Caco-2 (cell line): ENCODE data around the gene ZNF736. TPM values are rescaled to one million over a fixed set of nuclear protein-coding genes. Genes with fewer than 3 reads are reported as not detected.

Experiments used
- Bru-seq: library from RNA; stranded (reverse); fragments of 400-500 nt; gene quantifications from one replicate; lab custom pipeline; 2021; lab: Mats Ljungman, UMichigan
- BruChase-seq, 2 experiments: library from RNA; stranded (reverse); fragments of 400-500 nt; gene quantifications; one replicate each; lab custom pipeline; 2021; lab: Mats Ljungman, UMichigan
- BruUV-seq: library from RNA; stranded (reverse); fragments of 400-500 nt; replicated peaks from 2 replicates; lab custom pipeline; 2021; lab: Mats Ljungman, UMichigan
- CTCF ChIA-PET: fragments of 300-600 bp; sonication (Branson Sonifier 250); formaldehyde crosslinking; loops from one replicate; lab custom pipeline; 2022; ENCODE audit warnings: antibody characterized with exemption; lab: Charles Lee
- POLR2A ChIA-PET: fragments of 300-600 bp; sonication (Branson Sonifier 250); formaldehyde crosslinking; loops from one replicate; lab custom pipeline; 2022; ENCODE audit warnings: antibody characterized with exemption; lab: Charles Lee
- DNase-seq, 2 experiments: peaks; one replicate each; pipeline versions ENCODE4 v3.0.0 to v3.0.0-alpha.2; 2020 to 2022
- H3K27me3 ChIP-seq: replicated peaks from 2 replicates; pipeline ENCODE4 v1.6.0; 2011; ENCODE audit warnings: low read length; ENCODE audit not compliant: control insufficient read depth, insufficient read depth
- H3K36me3 ChIP-seq: 2 replicates; pipeline ENCODE4 v1.5.1; 2011; ENCODE audit warnings: low read length; ENCODE audit not compliant: control insufficient read depth, insufficient read depth
- H3K4me1 ChIP-seq: fragments of 250-450 bp; sonication (Bioruptor Pico); 2 replicates; pipeline ENCODE4 v1.5.1; 2020; ENCODE audit warnings: mild to moderate bottlenecking
- H3K4me3 ChIP-seq: 2 replicates; pipeline ENCODE4 v1.5.1; 2011; ENCODE audit warnings: low read depth, mild to moderate bottlenecking, control low read depth, low read length
- H3K9me3 ChIP-seq: fragments of 250-450 bp; sonication (Bioruptor Pico); 2 replicates; pipeline ENCODE4 v1.5.1; 2020; ENCODE audit warnings: mild to moderate bottlenecking, moderate library complexity
- H3K27ac Mint-ChIP-seq: one replicate; pipeline ENCODE4 v1.8.0; 2022; ENCODE audit warnings: mixed read lengths; ENCODE audit not compliant: unreplicated experiment
- H3K27me3 Mint-ChIP-seq: one replicate; pipeline ENCODE4 v1.8.0; 2022; ENCODE audit warnings: mixed read lengths; ENCODE audit not compliant: insufficient read depth, unreplicated experiment
- H3K36me3 Mint-ChIP-seq: one replicate; pipeline ENCODE4 v1.8.0; 2022; ENCODE audit warnings: mild to moderate bottlenecking, mixed read lengths; ENCODE audit not compliant: insufficient read depth, unreplicated experiment
- H3K4me1 Mint-ChIP-seq: one replicate; pipeline ENCODE4 v1.8.0; 2022; ENCODE audit warnings: low read depth, mixed read lengths; ENCODE audit not compliant: unreplicated experiment
- H3K4me3 Mint-ChIP-seq: one replicate; pipeline ENCODE4 v1.8.0; 2022; ENCODE audit warnings: mild to moderate bottlenecking, moderate library complexity, mixed read lengths; ENCODE audit not compliant: unreplicated experiment
- H3K9me3 Mint-ChIP-seq: one replicate; pipeline ENCODE4 v1.8.0; 2022; ENCODE audit warnings: mixed read lengths; ENCODE audit not compliant: unreplicated experiment
- intact Hi-C: fragments of 100-400 bp; cut with micrococcal nuclease; formaldehyde crosslinking; loops from one replicate; pipeline ENCODE4 v1.10.0; 2022; ENCODE audit not compliant: unreplicated experiment
- long read RNA-seq: library from polyadenylated mRNA; stranded (forward); transcript quantifications from one replicate; pipeline ENCODE4 v2.0.0, GENCODE V29; 2022
- total RNA-seq: library from RNA; stranded (reverse); gene quantifications from 2 replicates; pipeline ENCODE4 v1.2.3, GENCODE V29; 2022
- TF ChIP-seq, protein P1 (sequence below), 2 experiments: fragments of 200-600 bp in 1 of 2; IDR thresholded peaks; 1 replicate in 1 of 2; 2 replicates in 1 of 2; pipeline versions ENCODE4 v1.5.1 to v1.8.0; 2011 to 2022; ENCODE audit warnings: antibody characterized with exemption in 1 of 2, control low read depth in 1 of 2, inconsistent platforms in 1 of 2, low read depth in 1 of 2, low read length in 1 of 2, mild to moderate bottlenecking in 1 of 2, moderate library complexity in 1 of 2; ENCODE audit not compliant: insufficient read depth in 1 of 2, severe bottlenecking in 1 of 2, unreplicated experiment in 1 of 2

Gene ZNF736
- 6.1 and 8.8 TPM in 2 replicates for total RNA-seq
- percentile 69 among the genes with signal in this experiment for Bru-seq, nascent RNA
- percentile 79 among the genes with signal in this experiment for BruChase-seq, experiment 1, labeled RNA remaining after a 2-hour chase
- percentile 64 among the genes with signal in this experiment for BruChase-seq, experiment 2, labeled RNA remaining after a 6-hour chase
- long read RNA-seq, partial matches to known transcripts: 0 of 3 reads
- long read RNA-seq, other reads (novel, unspliced or antisense): 3 of 3 reads

DNA sequence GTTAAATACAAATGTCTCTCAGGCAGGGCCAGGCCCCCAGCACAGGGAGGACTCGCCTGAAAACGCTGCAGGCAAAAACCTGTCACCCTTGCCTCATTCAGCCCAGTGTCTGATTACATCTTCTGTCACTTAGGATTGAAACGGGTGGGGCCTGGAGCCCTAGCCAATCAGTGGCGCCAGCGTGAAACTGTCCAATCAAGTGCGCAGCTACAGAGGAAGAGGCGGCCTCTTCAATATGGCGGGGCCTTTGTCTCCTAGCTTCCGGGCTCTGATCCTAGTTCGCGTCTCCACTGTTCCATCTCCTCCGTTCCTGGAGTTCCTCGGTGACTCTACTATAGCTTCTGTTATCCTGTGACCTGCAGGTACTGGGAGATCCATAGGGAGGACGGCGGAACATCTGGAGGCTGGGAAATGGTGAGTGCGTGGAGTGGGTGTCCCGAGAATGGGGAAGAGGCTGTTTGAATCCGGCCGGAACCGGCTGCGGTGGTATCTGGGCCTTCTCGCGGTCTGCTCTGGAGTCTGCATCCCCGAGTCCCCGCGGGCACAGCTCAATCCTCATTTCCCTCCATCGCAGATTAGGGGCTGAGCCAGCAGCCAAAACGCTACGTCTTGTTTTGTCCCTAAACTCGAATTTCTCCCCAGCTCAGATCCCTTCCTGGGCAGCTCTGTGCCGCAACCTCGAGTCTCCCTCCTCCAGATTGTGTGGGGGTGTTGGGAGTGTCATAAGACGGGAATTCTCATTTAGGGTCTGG is at the start of gene ZNF736:
Gene ZNF736 (plus strand): TSS at position 222 of the 752 bp plus-strand sequence. CDS start 190 bp downstream, at position 412.
- Mint-ChIP-seq H3K36me3 (peaks cover 6% of the 10 kb centered on the region), H3K9me3 (no peaks in the 10 kb centered on the region), H3K4me1 (no peaks in the 10 kb centered on the region), H3K4me3 (peak within 1 kb of the TSS; percentile 74), H3K27me3 (no peaks in the 10 kb centered on the region), H3K27ac (peak within 1 kb of the TSS; percentile 84)
- TF ChIP-seq, protein P1, sequence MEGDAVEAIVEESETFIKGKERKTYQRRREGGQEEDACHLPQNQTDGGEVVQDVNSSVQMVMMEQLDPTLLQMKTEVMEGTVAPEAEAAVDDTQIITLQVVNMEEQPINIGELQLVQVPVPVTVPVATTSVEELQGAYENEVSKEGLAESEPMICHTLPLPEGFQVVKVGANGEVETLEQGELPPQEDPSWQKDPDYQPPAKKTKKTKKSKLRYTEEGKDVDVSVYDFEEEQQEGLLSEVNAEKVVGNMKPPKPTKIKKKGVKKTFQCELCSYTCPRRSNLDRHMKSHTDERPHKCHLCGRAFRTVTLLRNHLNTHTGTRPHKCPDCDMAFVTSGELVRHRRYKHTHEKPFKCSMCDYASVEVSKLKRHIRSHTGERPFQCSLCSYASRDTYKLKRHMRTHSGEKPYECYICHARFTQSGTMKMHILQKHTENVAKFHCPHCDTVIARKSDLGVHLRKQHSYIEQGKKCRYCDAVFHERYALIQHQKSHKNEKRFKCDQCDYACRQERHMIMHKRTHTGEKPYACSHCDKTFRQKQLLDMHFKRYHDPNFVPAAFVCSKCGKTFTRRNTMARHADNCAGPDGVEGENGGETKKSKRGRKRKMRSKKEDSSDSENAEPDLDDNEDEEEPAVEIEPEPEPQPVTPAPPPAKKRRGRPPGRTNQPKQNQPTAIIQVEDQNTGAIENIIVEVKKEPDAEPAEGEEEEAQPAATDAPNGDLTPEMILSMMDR (IDR thresholded peaks at IDR 0.05; ENCODE audit: insufficient read depth in 1 of 2, low read depth in 1 of 2, low read length in 1 of 2, severe bottlenecking in 1 of 2, unreplicated experiment in 1 of 2): no peak
- ChIA-PET POLR2A (interaction anchor here (0.7 kb wide), 1 partner anchor 339 kb away, joined by 4 read pairs; no protein-coding TSS in a partner anchor), CTCF (interaction anchor here (0.6 kb wide), 1 partner anchor 232 kb away, joined by 6 read pairs; no protein-coding TSS in a partner anchor)
- DNase-seq: peak; percentile 70 to 81
- Histone ChIP-seq H3K27me3 (no peaks in the 10 kb centered on the region), H3K4me1 (no peaks in the 10 kb centered on the region), H3K36me3 (no peaks in the 10 kb centered on the region), H3K9me3 (peaks cover 11% of the 10 kb centered on the region; the same call in 1 of the 2 replicates), H3K4me3 (peak within 1 kb of the TSS; percentile 45)
- TSS peak; percentile 51 for BruUV-seq
- intact Hi-C loops: no loop called here

DNA sequence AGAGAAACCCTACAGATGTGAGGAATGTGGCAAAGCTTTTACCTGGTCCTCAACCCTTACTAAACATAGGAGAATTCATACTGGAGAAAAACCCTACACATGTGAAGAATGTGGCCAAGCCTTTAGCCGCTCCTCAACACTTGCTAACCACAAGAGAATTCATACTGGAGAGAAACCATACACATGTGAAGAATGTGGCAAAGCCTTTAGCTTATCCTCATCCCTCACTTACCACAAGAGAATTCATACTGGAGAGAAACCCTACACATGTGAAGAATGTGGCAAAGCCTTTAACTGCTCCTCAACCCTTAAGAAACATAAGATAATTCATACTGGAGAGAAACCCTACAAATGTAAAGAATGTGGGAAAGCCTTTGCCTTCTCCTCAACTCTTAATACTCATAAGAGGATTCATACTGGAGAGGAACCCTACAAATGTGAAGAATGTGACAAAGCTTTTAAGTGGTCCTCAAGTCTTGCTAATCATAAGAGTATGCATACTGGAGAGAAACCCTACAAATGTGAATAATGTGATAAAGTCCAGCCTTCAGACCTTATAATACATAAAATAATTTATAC is 47.3 kb upstream of the ZNF736 start:
- TF ChIP-seq, protein P1 (IDR thresholded peaks at IDR 0.05; ENCODE audit: insufficient read depth in 1 of 2, low read depth in 1 of 2, low read length in 1 of 2, severe bottlenecking in 1 of 2, unreplicated experiment in 1 of 2): no peak
- Histone ChIP-seq H3K9me3 (peaks cover 27% of the 10 kb centered on the region; the same call in 1 of the 2 replicates), H3K27me3 (no peaks in the 10 kb centered on the region), H3K36me3 (no peaks in the 10 kb centered on the region), H3K4me1 (no peaks in the 10 kb centered on the region), H3K4me3 (no peak overlapping the region)
- ChIA-PET POLR2A (no interaction called here), CTCF (no interaction called here)
- Mint-ChIP-seq H3K4me1 (no peaks in the 10 kb centered on the region), H3K9me3 (peaks cover 44% of the 10 kb centered on the region), H3K36me3 (no peaks in the 10 kb centered on the region), H3K27me3 (no peaks in the 10 kb centered on the region), H3K4me3 (no peak overlapping the region), H3K27ac (no peak overlapping the region)
- BruUV-seq: no TSS peak
- intact Hi-C loops: no loop called here
- DNase-seq: no peak

DNA sequence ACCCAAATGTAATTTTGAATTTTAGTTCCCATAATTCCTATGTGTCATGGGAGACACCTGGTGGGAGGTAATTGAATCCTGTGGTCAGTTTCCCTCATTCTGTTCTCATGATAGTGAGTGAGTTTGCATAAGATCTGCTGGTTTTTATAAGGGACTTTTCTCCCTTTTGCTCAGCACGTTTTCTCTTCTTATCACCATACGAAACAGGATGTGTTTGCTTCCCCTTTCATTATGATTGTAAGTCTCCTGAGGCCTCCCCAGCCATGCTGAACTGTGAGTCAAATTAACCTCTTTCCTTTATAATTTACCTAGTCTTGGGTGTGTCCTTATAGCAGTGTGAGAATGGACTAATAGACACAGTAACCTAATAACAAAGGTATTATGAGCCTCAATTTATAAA is 36.1 kb upstream of the ZNF736 start:
- no peak for DNase-seq
- Histone ChIP-seq H3K4me1 (no peaks in the 10 kb centered on the region), H3K4me3 (no peak overlapping the region), H3K9me3 (peaks cover 4% of the 10 kb centered on the region; the same call in 1 of the 2 replicates), H3K27me3 (no peaks in the 10 kb centered on the region), H3K36me3 (no peaks in the 10 kb centered on the region)
- no peak overlapping the region for H3K4me3 Mint-ChIP-seq
- BruUV-seq: no TSS peak
- ChIA-PET CTCF (no interaction called here), POLR2A (no interaction called here)
- no peaks in the 10 kb centered on the region for H3K27me3 Mint-ChIP-seq
- intact Hi-C loops: no loop called here
- H3K9me3 Mint-ChIP-seq: peaks cover 16% of the 10 kb centered on the region
- TF ChIP-seq, protein P1 (IDR thresholded peaks at IDR 0.05; ENCODE audit: insufficient read depth in 1 of 2, low read depth in 1 of 2, low read length in 1 of 2, severe bottlenecking in 1 of 2, unreplicated experiment in 1 of 2): no peak
- no peaks in the 10 kb centered on the region for H3K36me3 Mint-ChIP-seq
- no peak overlapping the region for H3K27ac Mint-ChIP-seq
- no peaks in the 10 kb centered on the region for H3K4me1 Mint-ChIP-seq
